H1 (cell line): Measurements from ENCODE around the gene GPATCH2L. TPM values are rescaled to one million over a fixed set of nuclear protein-coding genes. Genes with fewer than 3 reads are reported as not detected.

Experiments
- KDM1A ChIP-seq: fragments of 200-600, 300-600 bp; sonication (generic); IDR thresholded peaks from 2 replicates; pipeline ENCODE4 v1.7.1; 2016; ENCODE audit warnings: mild to moderate bottlenecking, low read length, borderline replicate concordance
- RAD21 ChIP-seq, 2 experiments: IDR thresholded peaks in 1 of 2; conservative IDR thresholded peaks in 1 of 2; 2 replicates each; pipeline ENCODE4 v1.6.1; 2011; ENCODE audit warnings: low read depth in 2 of 2, low read length in 2 of 2, improper control_type of control experiment in 1 of 2, inconsistent platforms in 1 of 2, mild to moderate bottlenecking in 1 of 2, moderate library complexity in 1 of 2
- YY1 ChIP-seq: IDR thresholded peaks from 2 replicates; pipeline ENCODE4 v1.6.1; 2011; ENCODE audit warnings: low read depth, mild to moderate bottlenecking, low read length
- polyA plus RNA-seq, 7 experiments: library from polyadenylated mRNA; depleted of rRNA in 3 of 7; stranded (reverse) in 5 of 7; unstranded in 2 of 7; fragments of >200 nt in 5 of 7; fragments of 200-250 nt in 2 of 7; gene quantifications; 1 replicate in 5 of 7; 2 replicates in 1 of 7; 4 replicates in 1 of 7; pipeline versions ENCODE4 v1.2.1 to v1.2.3, GENCODE V29; 2011 to 2013; ENCODE audit warnings: missing spikeins in 2 of 7, mixed read lengths in 2 of 7
- total RNA-seq: library from RNA; stranded (reverse); fragmentation: NEBNext Ultra II Directional; extraction: Animal tissue kit (Norgen Biotek cat#: 25700); gene quantifications from 2 replicates; pipeline ENCODE4 v1.2.1, GENCODE V29; 2021
- TF ChIP-seq, protein P1 (sequence below), 3 experiments: IDR thresholded peaks; 1 replicate in 2 of 3; 2 replicates in 1 of 3; pipeline versions ENCODE4 v1.5.1 to v1.6.1; 2011; ENCODE audit warnings: low read length in 3 of 3, mild to moderate bottlenecking in 3 of 3, inconsistent platforms in 2 of 3, low read depth in 1 of 3, moderate library complexity in 1 of 3; ENCODE audit not compliant: insufficient read depth in 1 of 3; ENCODE audit errors: control extremely low read depth in 1 of 3
- TF ChIP-seq, protein P2 (sequence below): IDR thresholded peaks from 2 replicates; pipeline ENCODE4 v1.6.1; 2012; ENCODE audit warnings: inconsistent platforms

Gene GPATCH2L
- total and polyA plus RNA-seq, 2 of the 8 experiments (the other 6 are each of a cell fraction or from before 2014, with no cell fraction given) = 26.0 to 54.9 TPM

DNA sequence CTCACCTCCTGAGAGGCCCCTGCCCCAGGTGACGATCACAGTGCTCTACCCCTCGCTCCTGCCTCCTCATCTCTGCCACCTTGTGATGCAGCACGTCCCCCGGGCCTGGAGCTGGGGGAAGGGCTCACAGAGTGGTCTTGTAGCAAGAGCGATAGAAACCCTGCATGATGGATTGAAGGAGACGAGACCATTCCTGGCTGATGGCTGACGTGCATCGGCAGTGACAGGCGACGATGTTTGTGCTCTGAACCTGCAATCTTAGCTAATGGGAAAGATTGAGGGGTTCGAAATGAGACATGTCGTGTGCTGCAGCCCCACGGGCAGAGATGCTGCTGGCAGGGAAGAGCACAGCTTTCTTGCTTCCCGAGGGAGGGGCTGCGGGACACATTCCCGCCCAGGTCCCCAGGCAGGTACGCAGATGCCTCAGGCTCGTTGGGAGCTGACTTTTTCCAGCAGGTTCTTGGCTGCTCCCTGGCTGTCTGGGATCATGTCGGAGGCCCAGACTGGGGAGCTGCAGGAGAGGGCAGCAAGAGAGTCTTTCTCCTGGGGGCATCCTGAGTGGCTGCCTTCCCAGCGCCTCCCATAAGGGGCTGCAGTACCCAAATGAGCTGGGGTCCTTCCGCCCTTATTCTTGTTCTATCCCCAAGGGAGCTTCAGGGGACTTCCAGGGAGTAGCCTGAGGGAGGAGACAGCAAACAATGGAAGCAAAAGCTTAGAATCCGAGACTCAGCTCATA lies 38.7 kb upstream of the GPATCH2L start (continued):
- TF ChIP-seq, protein P1, sequence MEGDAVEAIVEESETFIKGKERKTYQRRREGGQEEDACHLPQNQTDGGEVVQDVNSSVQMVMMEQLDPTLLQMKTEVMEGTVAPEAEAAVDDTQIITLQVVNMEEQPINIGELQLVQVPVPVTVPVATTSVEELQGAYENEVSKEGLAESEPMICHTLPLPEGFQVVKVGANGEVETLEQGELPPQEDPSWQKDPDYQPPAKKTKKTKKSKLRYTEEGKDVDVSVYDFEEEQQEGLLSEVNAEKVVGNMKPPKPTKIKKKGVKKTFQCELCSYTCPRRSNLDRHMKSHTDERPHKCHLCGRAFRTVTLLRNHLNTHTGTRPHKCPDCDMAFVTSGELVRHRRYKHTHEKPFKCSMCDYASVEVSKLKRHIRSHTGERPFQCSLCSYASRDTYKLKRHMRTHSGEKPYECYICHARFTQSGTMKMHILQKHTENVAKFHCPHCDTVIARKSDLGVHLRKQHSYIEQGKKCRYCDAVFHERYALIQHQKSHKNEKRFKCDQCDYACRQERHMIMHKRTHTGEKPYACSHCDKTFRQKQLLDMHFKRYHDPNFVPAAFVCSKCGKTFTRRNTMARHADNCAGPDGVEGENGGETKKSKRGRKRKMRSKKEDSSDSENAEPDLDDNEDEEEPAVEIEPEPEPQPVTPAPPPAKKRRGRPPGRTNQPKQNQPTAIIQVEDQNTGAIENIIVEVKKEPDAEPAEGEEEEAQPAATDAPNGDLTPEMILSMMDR (IDR thresholded peaks at IDR 0.05; ENCODE audit: control extremely low read depth in 1 of 3, insufficient read depth in 1 of 3, low read depth in 1 of 3, low read length in 3 of 3) = peak in 1 of 3 experiments; percentile 6; a peak in 1 of 4 replicates
- TF ChIP-seq, protein P2, sequence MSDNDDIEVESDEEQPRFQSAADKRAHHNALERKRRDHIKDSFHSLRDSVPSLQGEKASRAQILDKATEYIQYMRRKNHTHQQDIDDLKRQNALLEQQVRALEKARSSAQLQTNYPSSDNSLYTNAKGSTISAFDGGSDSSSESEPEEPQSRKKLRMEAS = no peak
- TF ChIP-seq KDM1A (no peak), RAD21 (IDR thresholded peaks at IDR 0.05 in 1 of 2, conservative IDR thresholded peaks at IDR 0.05 in 1 of 2; ENCODE audit: low read depth in 2 of 2, low read length in 2 of 2) (peak in 1 of 2 experiments; percentile 3; a peak in 1 of 4 replicates), YY1 (no peak)
